ENCODE measurements around the gene ACBD5.

DNA sequence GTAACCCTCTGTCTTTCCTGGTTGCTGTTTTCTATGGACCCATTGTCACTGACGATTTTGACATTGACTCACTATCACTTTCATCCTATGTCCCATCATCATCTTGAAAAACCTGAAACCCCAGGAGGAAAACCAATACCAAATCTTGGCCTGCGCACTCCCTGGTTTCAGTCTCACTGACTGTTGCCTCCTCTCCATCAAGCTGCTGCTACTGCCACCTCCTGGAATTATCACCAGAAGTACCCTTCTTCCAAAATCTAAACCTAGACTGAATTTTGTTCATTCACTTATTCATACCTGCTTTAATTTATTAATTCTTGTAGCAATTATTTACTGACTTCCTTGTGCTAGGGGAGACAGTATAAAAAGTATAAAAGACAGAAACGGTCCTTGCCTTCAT is 44.5 kb upstream of the ACBD5 start:
- TF ChIP-seq CTCF (IDR thresholded peaks at IDR 0.05) (no peak), POLR2AphosphoS5 (IDR thresholded peaks at IDR 0.05) (no peak), POLR2A (IDR thresholded peaks at IDR 0.05) (no peak)
